ENCODE measurements around the gene SDK1.
A peak's percentile ranks its signal among the peaks of the same experiment; 100 is the strongest.
"Not testable (repeated sequence)": the region's sequence is repeated elsewhere in the genome, so short reads cannot be mapped to it uniquely, and the experiment has no call there.

SDK1 gene

DNA sequence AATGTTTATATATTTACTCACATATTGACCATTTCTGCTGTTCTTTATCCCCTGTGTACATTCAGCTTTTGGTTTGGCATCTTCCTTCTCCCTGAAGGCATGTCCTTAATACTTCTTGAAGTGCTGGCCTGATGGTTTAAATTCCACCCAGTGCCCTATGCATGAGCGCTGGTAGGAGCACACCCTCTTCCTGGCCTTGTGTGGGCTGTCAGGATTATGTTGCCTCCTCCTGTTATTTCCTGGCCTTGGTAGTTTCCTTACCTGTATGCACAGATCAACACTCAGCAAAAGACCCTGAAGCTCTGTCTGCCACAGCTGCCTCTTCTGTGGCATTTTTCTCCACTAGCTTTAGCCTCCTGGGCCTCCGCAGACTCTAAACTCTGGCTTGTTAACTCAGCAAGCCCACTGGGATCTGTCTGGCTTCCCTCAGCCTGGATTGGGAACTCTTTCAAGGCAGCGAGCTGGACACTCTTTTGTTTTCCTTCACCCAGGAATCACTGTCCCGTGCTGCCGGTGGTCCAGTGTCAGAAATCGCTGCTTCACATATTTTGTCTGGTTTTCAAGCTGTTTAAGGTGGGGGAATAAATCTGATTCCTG, 595.2 kb downstream of the SDK1 start:
- DNase-seq: no peak

DNA sequence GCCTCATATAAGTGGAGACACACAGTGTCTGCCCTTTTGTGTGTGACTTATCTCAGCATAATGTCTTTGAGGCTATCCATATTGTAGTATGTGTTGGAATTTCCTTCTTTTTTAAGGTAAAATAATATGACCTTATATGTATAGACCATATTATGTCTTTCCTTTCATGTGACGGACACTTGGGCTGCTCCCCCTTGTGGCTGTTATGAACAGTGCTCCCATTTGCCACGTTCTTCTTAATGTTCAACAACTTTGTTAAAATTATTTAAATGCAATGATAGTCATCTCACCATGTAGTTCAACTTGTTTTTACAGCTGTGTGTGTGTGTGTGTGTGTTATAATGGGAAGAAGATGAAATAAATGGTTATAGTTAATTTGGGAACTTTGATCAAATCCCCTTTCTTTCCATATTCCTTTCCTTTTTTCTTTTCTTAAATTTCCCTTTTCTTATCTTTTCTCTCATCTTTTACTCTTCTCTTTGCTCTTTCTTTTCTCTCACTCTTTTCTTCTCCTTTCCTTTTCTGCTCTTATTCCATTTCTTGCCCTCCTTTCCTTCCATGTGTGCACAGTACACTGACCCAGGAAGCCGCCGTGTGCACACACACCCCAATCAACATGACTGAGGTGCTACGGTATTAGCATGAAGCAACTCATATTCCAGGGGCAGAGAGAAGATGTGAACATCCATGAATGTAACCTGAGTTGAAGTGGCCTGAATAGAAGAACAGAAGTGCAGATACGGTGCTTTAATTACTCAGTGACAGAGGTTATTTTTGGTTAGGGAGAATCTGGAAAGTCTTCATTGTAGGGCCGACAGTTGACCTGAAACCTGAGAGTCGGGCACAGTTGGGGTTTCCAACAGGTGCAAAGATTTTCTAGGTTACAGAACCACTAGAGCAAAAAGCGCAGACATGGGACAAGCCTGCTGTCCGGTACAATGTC, 596.6 kb downstream of the SDK1 start:
- DNase-seq: peak; percentile 55

DNA sequence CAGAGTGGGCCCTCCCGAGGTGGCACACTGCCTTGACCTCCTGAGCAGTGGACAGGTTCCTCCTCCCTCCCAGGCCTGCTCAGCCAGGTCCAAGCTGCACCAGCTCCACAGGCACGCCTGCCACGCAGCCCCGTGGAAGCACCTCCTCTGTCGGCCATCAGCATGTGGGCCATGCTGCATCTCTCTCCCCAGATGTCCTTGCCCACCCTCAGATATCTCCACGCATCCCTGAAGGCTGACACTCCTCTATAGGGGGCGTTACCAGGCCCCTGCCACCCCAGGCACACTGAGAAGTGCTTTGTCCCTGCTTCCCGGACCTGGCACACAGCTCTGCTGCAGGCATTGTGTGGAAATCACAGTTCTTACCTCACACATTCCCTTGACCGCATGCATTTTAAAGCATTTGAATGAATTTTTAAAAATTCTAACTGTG, 598.5 kb downstream of the SDK1 start:
- no peak for DNase-seq

DNA sequence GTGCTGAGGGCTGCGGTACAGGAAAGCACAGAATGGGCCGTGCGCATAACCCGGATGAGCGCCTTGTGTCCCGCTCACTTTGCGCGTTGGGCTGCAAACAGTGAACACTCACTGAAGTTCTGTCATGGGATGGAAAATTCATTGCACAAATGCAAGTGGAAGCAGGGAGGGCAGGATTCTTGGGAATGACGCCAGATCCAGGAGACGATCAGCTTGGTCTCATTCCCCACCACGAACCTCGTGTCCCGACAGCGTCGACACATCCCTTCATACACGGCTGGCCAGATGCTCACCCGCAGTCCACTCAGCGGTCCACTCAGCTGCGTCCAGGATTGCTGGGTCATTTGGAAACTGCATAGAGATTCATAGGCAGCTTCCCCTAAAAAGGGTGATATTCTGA, 607.1 kb downstream of the SDK1 start:
- DNase-seq: no peak

DNA sequence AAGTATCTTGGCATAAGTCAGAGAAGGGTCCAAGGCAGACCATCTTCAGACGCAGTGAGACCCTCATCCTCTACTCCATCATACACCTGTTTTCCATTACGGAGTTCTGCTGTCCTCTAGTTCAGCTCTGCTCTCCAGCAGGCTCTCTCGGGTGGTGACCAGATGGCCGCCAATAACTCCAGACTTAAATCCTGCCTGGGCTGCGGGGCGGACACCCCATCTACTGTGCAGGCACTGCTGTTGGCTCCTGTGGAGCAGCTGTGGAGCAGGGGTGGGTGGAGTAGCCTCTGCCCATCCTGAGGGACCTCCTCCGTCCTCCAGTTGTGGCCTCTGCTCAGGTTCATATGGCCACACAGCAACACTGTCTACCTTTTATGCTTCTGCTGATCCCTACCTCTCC, 608.1 kb downstream of the SDK1 start:
- DNase-seq: no peak

DNA sequence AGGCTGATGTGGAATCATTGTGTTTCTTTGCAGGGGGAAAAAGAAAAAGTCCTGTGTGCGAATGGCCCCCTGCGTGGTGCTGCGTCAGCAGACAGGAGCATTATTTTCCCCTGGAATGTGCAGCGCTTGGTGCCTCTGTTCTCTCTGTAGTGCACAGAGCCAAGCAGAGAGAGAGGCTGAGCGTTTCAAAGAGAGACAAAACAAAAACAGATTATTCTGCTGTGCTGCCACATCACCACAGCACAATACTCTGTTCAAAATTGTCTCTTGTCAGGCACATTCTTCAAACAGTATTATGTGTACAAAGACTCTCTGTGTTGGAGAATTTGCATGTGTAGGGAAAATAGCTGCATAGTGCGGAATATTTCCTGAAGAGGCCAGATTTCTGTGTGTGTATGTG, 609.0 kb downstream of the SDK1 start:
- peak; percentile 79 for DNase-seq

DNA sequence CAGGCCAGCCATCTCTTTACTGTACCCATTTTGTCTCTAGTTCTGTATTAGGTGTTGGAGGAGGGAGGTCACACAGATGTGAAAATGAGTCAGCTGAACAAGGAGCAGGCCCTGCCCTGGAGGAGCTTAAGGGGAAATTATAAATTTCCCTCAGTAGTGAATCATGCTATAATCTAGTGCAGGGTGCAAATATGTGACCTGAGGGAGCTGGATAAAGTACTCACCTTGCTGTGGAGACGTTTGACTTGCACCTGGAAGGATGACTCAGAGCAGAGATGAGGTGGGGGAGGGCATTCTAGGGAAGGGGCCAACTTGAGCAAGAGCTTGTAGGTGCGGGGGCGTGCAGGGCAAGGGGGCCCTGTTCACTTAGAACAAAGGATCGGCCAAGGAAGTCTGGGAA, 610.6 kb downstream of the SDK1 start:
- DNase-seq: no peak

DNA sequence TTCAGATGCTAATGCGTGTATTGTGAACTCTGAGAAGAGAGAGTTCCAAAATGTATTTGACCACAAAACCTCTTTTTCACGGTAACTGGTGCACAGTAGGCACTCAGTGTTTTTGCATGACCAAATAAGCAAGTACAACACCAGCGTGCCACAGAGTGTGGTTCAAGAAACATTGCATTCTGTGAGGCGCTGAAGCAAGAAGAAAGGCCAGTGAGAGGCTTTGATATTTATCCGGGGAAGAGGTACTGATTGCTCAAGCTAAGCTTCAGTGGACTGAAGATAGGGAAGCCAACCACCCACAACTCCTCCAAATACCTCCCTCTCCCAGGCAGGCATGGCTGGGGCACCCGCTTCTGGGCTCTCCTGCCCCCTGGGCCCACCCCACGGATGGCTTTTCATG, 611.2 kb downstream of the SDK1 start:
- DNase-seq: no peak

DNA sequence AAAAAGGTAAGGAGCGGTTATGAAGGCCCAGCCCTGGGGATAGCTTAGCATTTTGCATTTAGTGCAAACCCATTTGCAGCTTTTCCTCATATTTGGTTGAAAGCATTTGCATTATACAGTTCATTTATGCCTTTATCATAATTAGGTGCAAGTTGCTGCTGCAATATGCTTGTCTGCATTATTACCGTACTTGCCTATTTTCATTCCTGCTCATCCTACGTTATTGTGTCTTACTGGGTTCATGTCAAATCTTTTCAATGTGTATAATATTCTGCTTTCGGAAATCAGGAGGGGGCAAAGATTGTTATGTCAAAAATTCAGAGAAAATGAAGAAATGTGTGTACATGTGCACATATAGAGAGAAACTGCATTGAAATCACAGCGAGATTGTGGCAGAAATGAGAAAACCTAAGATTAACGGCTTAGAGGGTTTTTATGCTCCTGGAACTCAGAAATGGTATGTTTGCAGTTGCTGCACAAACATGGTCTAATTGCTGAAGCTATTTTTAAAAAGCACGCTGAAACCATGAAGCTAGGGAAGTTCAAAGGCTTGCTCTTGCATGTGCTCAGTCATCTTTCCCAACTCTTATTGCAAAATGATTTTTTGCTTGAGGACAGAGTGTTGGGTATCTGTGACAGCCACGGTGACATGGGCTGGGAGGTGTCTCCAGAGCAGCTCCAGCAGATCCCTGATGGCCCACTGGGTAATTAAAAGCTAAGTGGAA, 613.2 kb downstream of the SDK1 start:
- DNase-seq: no peak

DNA sequence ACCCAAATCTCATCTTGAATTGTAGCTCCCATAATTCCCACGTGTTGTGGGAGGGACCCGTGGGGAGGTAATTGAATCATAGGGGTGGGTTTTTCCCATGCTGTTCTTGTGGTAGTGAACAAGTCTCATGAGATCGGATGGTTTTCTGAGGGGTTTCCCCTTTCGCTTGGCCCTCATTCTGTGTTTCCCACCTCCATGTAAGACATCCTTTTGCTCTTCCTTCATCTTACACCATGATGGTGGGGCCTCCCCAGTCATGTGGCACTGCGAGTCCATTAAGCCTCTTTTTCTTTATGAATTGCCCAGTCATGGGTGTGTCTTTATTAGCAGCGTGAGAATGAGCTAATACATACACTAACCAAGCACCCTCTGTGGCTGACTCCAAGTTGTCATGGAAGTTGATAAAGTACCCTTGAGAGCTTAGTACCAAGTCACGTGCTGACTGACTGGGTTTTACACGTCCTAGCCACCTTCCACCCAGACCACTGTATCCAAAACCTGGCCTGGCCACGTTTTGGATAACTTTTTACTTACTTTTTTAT, 614.4 kb downstream of the SDK1 start:
- DNase-seq: no peak

DNA sequence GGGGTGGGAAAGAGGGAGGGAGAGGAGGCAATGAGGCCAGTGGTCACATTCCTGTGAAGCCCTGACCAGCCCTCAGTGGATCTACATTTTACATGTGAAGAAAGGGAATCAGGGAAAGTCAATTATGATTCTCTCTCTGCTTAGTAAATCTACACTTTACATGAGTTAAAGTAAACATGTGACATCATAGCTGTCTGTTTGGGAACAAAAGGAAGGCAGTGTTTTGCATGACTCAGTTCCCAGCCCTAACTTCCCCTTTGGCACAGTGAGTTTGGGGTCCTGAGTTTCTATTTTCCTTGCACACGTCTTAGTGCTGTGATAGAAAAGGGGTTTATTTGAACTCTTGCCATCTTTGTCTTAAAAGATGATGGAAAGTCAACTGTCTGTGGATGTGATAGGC, 615.1 kb downstream of the SDK1 start:
- no peak for DNase-seq

DNA sequence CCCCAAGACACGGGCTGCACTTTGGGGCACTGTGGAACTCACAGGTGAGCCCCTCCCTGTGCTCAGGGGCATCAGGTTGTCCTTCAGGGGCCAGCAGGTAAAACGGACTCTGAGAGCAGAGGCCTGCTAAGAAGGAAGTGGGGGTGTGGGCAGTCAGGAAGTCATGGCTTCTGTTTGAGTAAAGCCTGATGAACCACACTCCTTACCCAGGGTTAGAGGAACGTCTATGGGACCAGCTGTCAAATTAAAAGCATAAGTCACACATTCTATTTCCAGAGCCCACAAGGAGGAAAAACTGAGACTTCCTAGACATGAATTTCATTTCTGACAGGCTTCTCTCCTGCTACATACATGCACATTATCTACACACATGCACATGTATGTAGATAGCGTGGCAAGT, 616.4 kb downstream of the SDK1 start:
- no peak for DNase-seq

DNA sequence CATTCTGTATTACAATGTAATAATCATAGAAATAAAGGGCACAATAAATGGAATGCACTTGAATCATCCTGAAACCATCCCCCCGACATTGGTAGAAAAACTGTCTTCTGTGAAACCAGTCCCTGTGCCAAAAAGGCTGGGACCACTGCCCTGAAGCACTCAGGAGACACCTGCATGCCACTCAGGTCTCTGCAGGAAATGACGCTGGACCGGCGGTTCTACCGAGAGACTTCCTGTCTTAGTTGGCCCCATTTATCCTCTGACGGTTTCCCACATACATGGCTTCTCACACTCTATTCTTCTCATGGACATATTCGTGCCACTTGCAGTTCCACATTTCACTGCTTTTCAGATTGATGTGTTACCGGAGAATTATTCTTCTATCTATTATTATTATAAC, 617.5 kb downstream of the SDK1 start:
- DNase-seq: no peak

DNA sequence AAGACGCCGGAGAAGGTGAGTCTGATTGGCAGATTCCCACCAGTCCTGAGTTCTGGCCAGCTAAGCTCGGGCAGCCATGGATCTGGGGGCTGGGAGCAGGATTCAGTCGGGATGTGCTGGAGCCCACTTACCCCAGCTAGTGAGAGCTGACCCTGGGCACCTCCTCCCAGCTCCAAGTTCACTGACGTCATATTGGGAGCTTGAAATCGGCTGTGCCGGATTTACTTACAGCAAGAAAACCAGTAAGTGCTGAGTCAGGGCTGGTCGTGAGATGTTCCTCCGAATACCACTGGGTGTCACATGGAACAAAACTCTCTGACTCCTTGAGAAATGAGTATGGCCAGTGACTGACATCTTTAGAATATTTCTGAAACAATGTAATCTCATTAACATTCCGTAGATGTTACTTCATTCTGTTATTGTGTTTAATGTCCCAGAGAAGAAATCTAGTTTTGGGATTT, 621.2 kb downstream of the SDK1 start:
- peak; percentile 83 for DNase-seq

DNA sequence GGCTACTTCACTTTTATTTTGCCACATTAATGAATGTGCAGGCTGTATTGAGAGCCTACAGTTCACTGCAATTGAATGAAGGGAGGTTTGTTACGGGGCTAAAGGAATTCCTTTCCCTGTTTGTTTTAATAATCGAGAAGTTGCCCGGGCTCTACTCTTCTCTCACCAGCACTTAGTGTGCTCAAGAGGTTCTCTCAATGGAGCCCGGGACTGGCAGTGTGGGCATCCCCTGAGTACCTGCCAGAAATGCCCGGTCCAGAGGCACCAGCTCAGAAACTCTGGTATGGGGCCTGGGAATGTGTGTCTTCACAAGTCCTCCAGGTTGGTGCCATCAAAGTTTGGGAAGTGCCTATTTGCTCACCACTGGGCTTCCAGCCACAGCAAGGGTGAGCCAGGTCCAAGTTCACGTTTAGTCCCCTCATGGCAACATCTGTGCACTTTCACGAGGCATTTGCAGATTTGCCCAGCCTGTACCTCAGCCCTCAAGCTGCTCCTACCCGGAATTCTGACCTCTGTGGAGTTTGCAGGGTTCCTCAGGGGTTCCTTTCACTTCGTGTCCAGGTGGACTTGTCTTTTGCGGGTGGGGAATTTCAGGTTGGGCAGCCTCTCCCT, 622.4 kb downstream of the SDK1 start:
- no peak for DNase-seq

DNA sequence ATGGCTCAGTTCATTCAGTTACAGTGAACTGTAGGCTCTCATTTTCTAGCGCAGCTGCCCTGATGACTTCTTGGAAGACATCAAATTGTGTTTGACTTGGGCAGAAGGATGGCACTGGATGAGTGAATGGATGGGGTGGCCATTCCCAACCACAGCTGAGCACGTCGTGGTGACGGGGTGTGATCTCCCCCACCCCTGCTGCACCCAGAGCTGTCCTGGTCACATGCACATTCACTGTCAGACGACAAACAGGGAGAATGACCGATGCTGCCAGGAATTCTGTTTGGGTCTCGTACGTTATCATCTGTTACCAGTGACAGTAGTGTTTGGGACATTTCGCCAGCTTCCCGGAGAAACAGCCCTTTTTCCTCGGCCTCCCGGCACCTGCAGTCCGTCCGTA, 623.2 kb downstream of the SDK1 start:
- DNase-seq: no peak

DNA sequence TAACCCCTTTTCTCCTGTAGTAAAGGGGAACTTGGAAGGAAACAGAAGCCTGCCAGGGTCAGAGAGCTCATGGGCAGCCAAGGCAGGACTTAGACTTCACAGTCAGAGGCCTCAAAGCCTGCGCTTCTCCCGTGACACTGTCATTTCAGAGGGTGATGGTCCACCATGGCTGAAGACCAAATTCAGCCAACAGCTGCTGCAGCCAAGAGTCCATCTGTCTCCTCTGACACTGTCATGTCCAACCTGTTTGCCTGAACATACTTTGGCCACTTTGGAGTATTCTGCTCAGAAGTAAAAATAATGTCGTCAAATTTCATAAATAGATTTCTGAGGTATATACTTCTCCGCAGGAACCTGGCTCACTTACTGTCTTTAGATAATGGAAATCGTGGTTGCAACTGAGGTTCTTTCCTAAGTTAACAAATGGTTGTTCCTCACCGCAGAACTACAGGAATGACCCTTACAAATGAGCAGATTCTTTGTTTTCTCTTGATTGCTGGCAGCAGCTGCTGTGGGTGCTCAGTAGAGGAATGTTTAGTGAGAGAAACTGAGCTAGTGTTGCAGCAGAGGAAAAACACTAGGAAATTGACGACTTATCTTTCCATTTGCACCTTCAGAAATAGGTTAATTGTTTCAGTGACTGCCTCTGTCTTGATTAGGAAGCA, 626.5 kb downstream of the SDK1 start:
- DNase-seq: no peak

DNA sequence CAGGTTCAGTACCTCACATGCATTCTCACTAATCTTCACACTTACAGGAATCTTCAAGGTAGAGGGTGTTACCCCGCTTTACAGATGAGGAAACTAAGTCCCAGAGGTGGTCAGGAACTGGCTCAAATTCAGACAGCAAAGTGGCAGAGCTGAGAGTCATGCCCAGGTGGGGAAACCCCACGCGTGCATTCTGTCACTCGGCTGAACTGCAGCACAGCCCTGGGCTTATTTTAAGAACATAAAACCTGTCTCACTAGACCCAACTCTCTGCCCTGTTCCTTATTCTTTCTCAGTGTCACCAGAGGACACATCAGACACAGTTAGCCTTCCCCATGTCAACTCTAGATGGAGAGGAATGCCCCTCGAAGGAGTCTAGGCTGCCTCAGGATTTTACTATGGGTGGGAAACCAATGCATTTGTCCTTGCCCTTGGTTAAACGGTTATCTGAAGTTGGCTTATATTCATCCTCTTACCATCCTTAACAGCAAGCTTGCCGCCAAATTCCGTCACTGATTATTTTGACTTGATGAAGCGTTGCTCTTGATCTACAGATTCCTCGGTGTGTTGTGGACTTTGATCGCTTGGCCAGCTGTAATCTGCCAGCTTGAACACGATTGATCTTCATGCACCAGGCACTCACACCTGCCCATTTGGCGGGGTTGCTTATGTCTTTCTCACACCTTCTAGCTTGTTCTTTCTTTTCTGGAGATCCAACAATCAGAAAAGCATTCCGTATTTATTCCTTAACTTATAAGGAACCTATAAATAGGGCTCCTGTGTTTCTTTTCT, 627.9 kb downstream of the SDK1 start:
- no peak for DNase-seq

DNA sequence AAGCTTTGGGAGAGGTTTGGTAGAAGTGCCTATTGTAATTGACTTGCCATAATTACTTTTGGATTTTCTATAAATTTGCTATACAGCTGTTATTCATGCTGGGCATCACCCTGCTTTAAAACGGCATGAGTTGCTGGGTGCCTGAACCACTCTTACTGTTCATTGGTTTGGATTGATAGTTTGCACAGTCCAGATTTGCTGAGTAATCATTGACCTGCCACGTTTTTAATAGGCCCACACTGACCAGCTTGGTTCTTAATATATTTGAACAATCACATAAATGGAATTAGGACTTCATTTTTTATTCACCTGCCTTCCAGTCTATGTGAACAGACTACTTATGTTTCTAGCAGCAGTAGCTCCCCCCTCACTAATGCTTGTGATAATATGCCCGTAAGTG, 630.8 kb downstream of the SDK1 start:
- DNase-seq: no peak

DNA sequence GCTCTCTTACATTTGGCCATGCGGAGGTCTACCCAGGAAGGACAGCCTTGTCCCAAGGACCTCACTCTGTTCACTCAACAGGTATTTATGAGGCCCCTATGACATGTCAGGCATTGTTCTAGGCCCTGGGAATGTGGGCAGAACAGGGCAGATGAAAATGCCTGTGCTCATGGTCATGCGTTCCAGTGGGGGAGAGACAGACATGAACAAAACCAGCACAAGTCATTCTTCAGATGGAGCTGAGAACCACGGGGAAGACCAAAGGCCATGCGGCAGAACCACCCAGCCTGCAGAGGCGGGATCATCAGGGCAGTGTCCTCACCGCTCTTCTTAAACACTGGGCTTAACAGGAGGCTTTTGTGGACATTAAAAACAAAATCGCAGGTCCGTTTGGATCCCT, 636.1 kb downstream of the SDK1 start:
- no peak for DNase-seq

DNA sequence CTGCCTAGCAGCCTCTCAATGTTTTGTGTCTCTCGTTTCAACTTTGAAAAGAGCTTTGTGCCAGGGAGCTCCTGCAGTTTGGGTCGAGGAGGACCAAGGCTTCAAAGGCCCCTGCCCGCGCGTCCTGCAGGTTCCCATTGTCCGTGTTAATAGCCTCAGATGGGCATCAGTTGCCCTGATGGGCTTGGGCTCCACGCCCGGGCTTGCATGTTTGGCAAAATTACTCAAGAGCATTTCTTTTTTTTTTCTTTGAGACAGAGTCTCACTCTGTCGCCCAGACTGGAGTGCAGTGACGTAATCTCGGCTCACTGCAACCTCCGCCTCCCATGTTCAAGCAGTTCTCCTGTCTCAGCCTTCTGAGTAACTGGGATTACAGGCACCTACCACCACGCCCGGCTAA, 636.6 kb downstream of the SDK1 start:
- no peak for DNase-seq

DNA sequence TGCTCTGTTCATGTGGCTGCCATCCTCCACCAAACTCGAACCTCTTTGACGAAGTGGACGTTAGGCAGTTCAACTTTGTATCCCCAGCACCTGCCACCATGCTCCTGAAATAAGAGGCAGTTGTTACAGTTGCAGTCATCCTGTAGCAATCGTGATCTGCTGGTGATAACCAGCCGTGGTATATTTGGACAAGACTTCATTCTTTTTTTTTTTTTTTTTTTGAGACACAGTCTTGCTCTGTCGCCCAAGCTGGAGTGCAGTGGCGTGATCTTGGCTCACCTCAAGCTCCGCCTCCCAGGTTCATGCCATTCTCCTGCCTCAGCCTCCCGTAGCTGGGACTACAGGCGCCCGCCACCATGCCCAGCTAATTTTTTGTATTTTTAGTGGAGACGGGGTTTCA, 640.7 kb downstream of the SDK1 start:
- not testable (repeated sequence) for DNase-seq

Data from NCI-H526 treated with DMSO at 0.1 percent for 48 hours (cell line).